T-helper 2 cell treated with Interferon-gamma antibody and Interleukin-4, amounts not matched to agents 5 μg/mL and 100 μg/mL, for 36 hours (primary cell): Measurements from ENCODE around the gene ZNF333.
"Not testable (repeated sequence)": the region's sequence is repeated elsewhere in the genome, so short reads cannot be mapped to it uniquely, and the experiment has no call there.

Experiments
- DNase-seq: peaks from one replicate; pipeline ENCODE4 v3.0.0; 2021; ENCODE audit warnings: low spot score
- H3K27ac Mint-ChIP-seq: one replicate; pipeline ENCODE4 v1.8.0; 2021; ENCODE audit warnings: mild to moderate bottlenecking, mixed read lengths
- H3K27me3 Mint-ChIP-seq: one replicate; pipeline ENCODE4 v1.8.0; 2021; ENCODE audit warnings: low read depth, mixed read lengths
- H3K36me3 Mint-ChIP-seq: one replicate; pipeline ENCODE4 v1.8.0; 2021; ENCODE audit warnings: low read depth, mixed read lengths
- H3K4me1 Mint-ChIP-seq: one replicate; pipeline ENCODE4 v1.8.0; 2021; ENCODE audit warnings: low read depth, mixed read lengths
- H3K4me3 Mint-ChIP-seq: one replicate; pipeline ENCODE4 v1.8.0; 2022; ENCODE audit warnings: mild to moderate bottlenecking, moderate library complexity, mixed read lengths
- H3K9me3 Mint-ChIP-seq: one replicate; pipeline ENCODE4 v1.8.0; 2021; ENCODE audit warnings: mixed read lengths

ZNF333 gene

GRCh38 chr19:14765841-14766240 lies 76.0 kb downstream of the ZNF333 start:
- DNase-seq, H3K4me1 Mint-ChIP-seq, H3K9me3 Mint-ChIP-seq, H3K27ac Mint-ChIP-seq, H3K4me3 Mint-ChIP-seq, H3K36me3 Mint-ChIP-seq, H3K27me3 Mint-ChIP-seq: not testable (repeated sequence)

- no peaks in the 10 kb centered on the region for H3K9me3 Mint-ChIP-seq
- no peaks in the 10 kb centered on the region for H3K27me3 Mint-ChIP-seq
- no peaks in the 10 kb centered on the region for H3K4me1 Mint-ChIP-seq
- no peak overlapping the region for H3K27ac Mint-ChIP-seq
- no peak for DNase-seq
- peaks cover 3% of the 10 kb centered on the region for H3K36me3 Mint-ChIP-seq
- no peak overlapping the region for H3K4me3 Mint-ChIP-seq
Observed at GRCh38 chr19:14767466-14767971, 77.7 kb downstream of the ZNF333 start.

- Mint-ChIP-seq H3K36me3 (peaks cover 3% of the 10 kb centered on the region), H3K27me3 (no peaks in the 10 kb centered on the region), H3K27ac (no peak overlapping the region), H3K9me3 (no peaks in the 10 kb centered on the region), H3K4me1 (no peaks in the 10 kb centered on the region), H3K4me3 (no peak overlapping the region)
- DNase-seq, result no peak
Observed at GRCh38 chr19:14768001-14768400, 78.2 kb downstream of the ZNF333 start.

- Mint-ChIP-seq H3K4me1 (no peaks in the 10 kb centered on the region), H3K27me3 (no peaks in the 10 kb centered on the region), H3K36me3 (peaks cover 3% of the 10 kb centered on the region), H3K27ac (no peak overlapping the region), H3K4me3 (no peak overlapping the region), H3K9me3 (no peaks in the 10 kb centered on the region)
- DNase-seq, result no peak
Observed at GRCh38 chr19:14769201-14769600, 79.4 kb downstream of the ZNF333 start.

GRCh38 chr19:14770136-14770535 lies 80.3 kb downstream of the ZNF333 start:
- Mint-ChIP-seq H3K9me3 (no peaks in the 10 kb centered on the region), H3K27me3 (no peaks in the 10 kb centered on the region), H3K27ac (no peak overlapping the region), H3K4me1 (no peaks in the 10 kb centered on the region), H3K36me3 (peaks cover 3% of the 10 kb centered on the region), H3K4me3 (no peak overlapping the region)
- DNase-seq, result no peak

- no peak for DNase-seq
- H3K36me3 Mint-ChIP-seq, result no peaks in the 10 kb centered on the region
- no peaks in the 10 kb centered on the region for H3K9me3 Mint-ChIP-seq
- H3K27ac Mint-ChIP-seq, result no peak overlapping the region
- peaks cover 5% of the 10 kb centered on the region for H3K27me3 Mint-ChIP-seq
- H3K4me1 Mint-ChIP-seq, result peaks cover 3% of the 10 kb centered on the region
- no peak overlapping the region for H3K4me3 Mint-ChIP-seq
Observed at GRCh38 chr19:14770944-14771839, 81.3 kb downstream of the ZNF333 start.

- H3K4me1 Mint-ChIP-seq, result peaks cover 3% of the 10 kb centered on the region
- H3K4me3 Mint-ChIP-seq, result no peak overlapping the region
- no peak for DNase-seq
- H3K27ac Mint-ChIP-seq, result no peak overlapping the region
- no peaks in the 10 kb centered on the region for H3K36me3 Mint-ChIP-seq
- H3K9me3 Mint-ChIP-seq, result no peaks in the 10 kb centered on the region
- H3K27me3 Mint-ChIP-seq, result peaks cover 13% of the 10 kb centered on the region
Observed at GRCh38 chr19:14772467-14772866, 82.6 kb downstream of the ZNF333 start.

GRCh38 chr19:14772995-14773394 lies 83.1 kb downstream of the ZNF333 start:
- H3K27ac Mint-ChIP-seq, result no peak overlapping the region
- H3K4me1 Mint-ChIP-seq, result peaks cover 3% of the 10 kb centered on the region
- no peaks in the 10 kb centered on the region for H3K9me3 Mint-ChIP-seq
- peaks cover 16% of the 10 kb centered on the region for H3K27me3 Mint-ChIP-seq
- no peaks in the 10 kb centered on the region for H3K36me3 Mint-ChIP-seq
- H3K4me3 Mint-ChIP-seq, result no peak overlapping the region
- DNase-seq, result no peak

GRCh38 chr19:14773722-14774121 lies 83.9 kb downstream of the ZNF333 start:
- H3K27me3 Mint-ChIP-seq, result peaks cover 16% of the 10 kb centered on the region
- H3K4me1 Mint-ChIP-seq, H3K9me3 Mint-ChIP-seq, H3K4me3 Mint-ChIP-seq, H3K27ac Mint-ChIP-seq, H3K36me3 Mint-ChIP-seq, DNase-seq: not testable (repeated sequence)

- peaks cover 3% of the 10 kb centered on the region for H3K4me1 Mint-ChIP-seq
- no peaks in the 10 kb centered on the region for H3K9me3 Mint-ChIP-seq
- H3K4me3 Mint-ChIP-seq, result no peak overlapping the region
- DNase-seq, result no peak
- H3K27me3 Mint-ChIP-seq, result peaks cover 16% of the 10 kb centered on the region
- no peak overlapping the region for H3K27ac Mint-ChIP-seq
- H3K36me3 Mint-ChIP-seq, result no peaks in the 10 kb centered on the region
Observed at GRCh38 chr19:14774373-14774772, 84.5 kb downstream of the ZNF333 start.

GRCh38 chr19:14775326-14775725 lies 85.5 kb downstream of the ZNF333 start:
- H3K4me3 Mint-ChIP-seq, result peak overlapping the region; percentile 57
- H3K9me3 Mint-ChIP-seq, H3K27ac Mint-ChIP-seq: not testable (repeated sequence)

GRCh38 chr19:14775869-14776586 lies 86.2 kb downstream of the ZNF333 start:
- peak overlapping the region; percentile 57 for H3K4me3 Mint-ChIP-seq
- no peak overlapping the region for H3K27ac Mint-ChIP-seq
- no peaks in the 10 kb centered on the region for H3K36me3 Mint-ChIP-seq
- no peaks in the 10 kb centered on the region for H3K9me3 Mint-ChIP-seq
- peaks cover 16% of the 10 kb centered on the region for H3K27me3 Mint-ChIP-seq
- peaks cover 3% of the 10 kb centered on the region for H3K4me1 Mint-ChIP-seq
- DNase-seq, result no peak

More at GRCh38 chr19:14775326-14775725, 85.5 kb downstream of the ZNF333 start:
- not testable (repeated sequence) for H3K4me1 Mint-ChIP-seq, DNase-seq, H3K36me3 Mint-ChIP-seq
- H3K27me3 Mint-ChIP-seq, result peaks cover 16% of the 10 kb centered on the region

- not testable (repeated sequence) for H3K9me3 Mint-ChIP-seq, H3K27ac Mint-ChIP-seq, H3K4me3 Mint-ChIP-seq, H3K36me3 Mint-ChIP-seq, DNase-seq, H3K4me1 Mint-ChIP-seq
- H3K27me3 Mint-ChIP-seq, result peaks cover 16% of the 10 kb centered on the region
Observed at GRCh38 chr19:14777645-14778044, 87.8 kb downstream of the ZNF333 start.

GRCh38 chr19:14778110-14778845 lies 88.4 kb downstream of the ZNF333 start, which contains the start of gene ADGRE2:
Gene ADGRE2 (minus strand): TSS chr19:14778560. CDS start chr19:14776756, 1,804 bp downstream.
- H3K36me3 Mint-ChIP-seq, H3K27ac Mint-ChIP-seq, H3K4me1 Mint-ChIP-seq, DNase-seq, H3K9me3 Mint-ChIP-seq, H3K4me3 Mint-ChIP-seq: not testable (repeated sequence)
- peaks cover 16% of the 10 kb centered on the region for H3K27me3 Mint-ChIP-seq
